Ectodermal cell (in vitro differentiated cells): Measurements from ENCODE around the gene PPP3CA.

Experiments used
- H3K27ac ChIP-seq: 2 replicates; pipeline ENCODE4 v1.7.0; 2013; ENCODE audit warnings: mild to moderate bottlenecking, low read depth, low read length; ENCODE audit not compliant: insufficient read depth, poor library complexity, severe bottlenecking
- H3K27me3 ChIP-seq: 2 replicates; pipeline ENCODE4 v1.7.0; 2013; ENCODE audit warnings: mild to moderate bottlenecking, low read length; ENCODE audit not compliant: insufficient read depth, control insufficient read depth, poor library complexity, severe bottlenecking
- H3K36me3 ChIP-seq: one replicate; pipeline ENCODE4 v1.7.0; 2013; ENCODE audit warnings: low read length; ENCODE audit not compliant: control insufficient read depth, insufficient read depth
- H3K4me1 ChIP-seq: one replicate; pipeline ENCODE4 v1.7.0; 2013; ENCODE audit warnings: low read length; ENCODE audit not compliant: control insufficient read depth, insufficient read depth
- H3K4me3 ChIP-seq: 2 replicates; pipeline ENCODE4 v1.7.0; 2013; ENCODE audit warnings: low read depth, low read length, control low read depth; ENCODE audit not compliant: insufficient read depth
- H3K9me3 ChIP-seq: 2 replicates; pipeline ENCODE4 v1.7.0; 2013; ENCODE audit warnings: mild to moderate bottlenecking, low read length, moderate library complexity; ENCODE audit not compliant: control insufficient read depth
- WGBS, 2 experiments: methylation state at CpG; one replicate each; pipeline ENCODE4 v1.1.7; 2013; ENCODE audit warnings: missing lambda C conversion rate in 2 of 2; 5-methylcytosine and 5-hydroxymethylcytosine counted together

Gene PPP3CA

DNA sequence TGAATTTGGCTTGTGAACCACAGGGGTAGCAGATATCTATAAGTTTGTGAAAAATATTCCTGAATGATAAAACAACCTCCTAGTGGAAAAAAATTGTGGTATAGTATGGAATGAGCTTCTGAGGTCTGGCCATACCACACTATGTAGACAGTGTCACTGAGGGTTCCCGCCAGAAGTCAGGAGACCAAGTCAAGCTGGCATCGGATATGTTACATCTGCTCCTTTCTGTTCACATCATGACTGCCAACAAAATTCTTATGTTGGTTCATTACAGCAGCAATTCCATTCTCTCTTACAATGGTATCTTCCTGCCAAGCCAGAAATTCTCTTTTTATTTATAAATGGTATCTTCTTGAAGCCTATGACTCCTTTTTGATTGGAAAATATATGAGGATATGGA is 273.0 kb downstream of the PPP3CA start:
- Histone ChIP-seq H3K27me3 (no peaks in the 10 kb centered on the region), H3K9me3 (no peaks in the 10 kb centered on the region), H3K27ac (no peak overlapping the region), H3K4me3 (no peak overlapping the region), H3K4me1 (no peaks in the 10 kb centered on the region), H3K36me3 (no peaks in the 10 kb centered on the region)
- 90 to 96% methylated on average over 2 of the region's 2 CpGs for WGBS, 2 experiments

DNA sequence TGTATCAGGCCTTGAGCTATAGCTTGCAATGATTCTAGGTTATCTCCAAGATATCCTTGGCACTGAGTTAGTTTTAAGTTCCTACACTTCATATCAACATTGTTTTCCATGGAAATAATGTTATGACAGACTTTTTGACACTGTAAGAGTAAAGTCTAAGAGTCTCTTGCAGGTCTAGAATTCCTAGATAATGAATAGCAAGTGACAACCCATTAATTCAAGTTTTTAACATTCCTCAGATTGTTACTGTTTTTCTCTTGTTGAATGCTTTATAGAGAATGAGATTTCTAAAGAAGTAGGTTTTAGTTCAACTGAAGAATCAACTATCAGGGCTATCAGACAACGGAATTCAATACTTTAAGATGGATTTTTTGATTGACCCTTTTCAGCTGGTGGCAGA is 276.1 kb downstream of the PPP3CA start:
- no peaks in the 10 kb centered on the region for H3K9me3 ChIP-seq
- no peaks in the 10 kb centered on the region for H3K36me3 ChIP-seq
- peaks cover 9% of the 10 kb centered on the region for H3K4me1 ChIP-seq
- WGBS, 2 experiments = 94 to 100% methylated on average over 1 of the region's 1 CpG
- H3K27me3 ChIP-seq = no peaks in the 10 kb centered on the region
- no peak overlapping the region for H3K4me3 ChIP-seq
- no peak overlapping the region for H3K27ac ChIP-seq

DNA sequence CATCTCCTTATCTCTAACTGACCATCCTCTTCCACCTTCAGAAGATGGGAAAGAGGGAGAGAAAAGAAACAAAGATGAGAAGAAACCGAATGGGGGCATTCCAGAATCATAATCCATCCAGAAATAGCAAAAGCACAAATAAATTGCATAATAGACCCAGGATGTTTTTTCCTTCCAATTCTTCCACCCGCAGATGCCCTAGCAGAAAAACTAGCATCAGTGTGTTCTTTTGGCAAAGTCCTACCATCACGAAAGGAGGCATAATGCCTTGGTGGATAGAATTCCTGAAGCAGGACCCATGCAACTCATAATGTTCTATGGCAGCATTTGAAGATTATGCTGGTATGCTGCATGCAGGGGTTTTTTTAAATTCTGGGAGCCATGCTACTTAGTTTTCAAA is 279.2 kb downstream of the PPP3CA start:
- no peaks in the 10 kb centered on the region for H3K9me3 ChIP-seq
- no peaks in the 10 kb centered on the region for H3K27me3 ChIP-seq
- no peaks in the 10 kb centered on the region for H3K36me3 ChIP-seq
- H3K4me3 ChIP-seq = no peak overlapping the region
- whole genome bisulfite sequencing, 2 experiments = 96 to 97% methylated on average over 3 of the region's 3 CpGs
- peaks cover 9% of the 10 kb centered on the region for H3K4me1 ChIP-seq
- no peak overlapping the region for H3K27ac ChIP-seq

DNA sequence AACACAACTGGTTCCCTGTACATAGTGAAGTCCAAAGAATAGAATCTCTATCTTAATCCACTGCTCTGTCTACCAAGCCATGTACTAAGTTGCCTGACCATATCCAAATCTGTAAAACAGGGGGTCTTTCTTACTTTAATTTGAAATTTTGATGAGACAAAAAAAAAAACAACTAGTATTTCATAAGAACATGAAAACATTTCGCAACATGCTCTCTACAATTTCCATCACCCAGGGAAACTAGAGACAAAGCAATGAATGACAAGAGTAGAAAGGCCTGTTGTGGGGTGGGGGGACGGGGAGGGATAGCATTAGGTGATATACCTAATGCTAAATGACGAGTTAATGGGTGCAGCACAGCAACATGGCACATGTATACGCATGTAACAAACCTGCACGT is 279.9 kb downstream of the PPP3CA start:
- H3K4me3 ChIP-seq = no peak overlapping the region
- H3K27ac ChIP-seq = no peak overlapping the region
- H3K9me3 ChIP-seq = no peaks in the 10 kb centered on the region
- 91 to 100% methylated on average over 1 to 3 of the region's 5 CpGs for WGBS, 2 experiments
- H3K36me3 ChIP-seq = no peaks in the 10 kb centered on the region
- no peaks in the 10 kb centered on the region for H3K27me3 ChIP-seq
- H3K4me1 ChIP-seq = peaks cover 9% of the 10 kb centered on the region

DNA sequence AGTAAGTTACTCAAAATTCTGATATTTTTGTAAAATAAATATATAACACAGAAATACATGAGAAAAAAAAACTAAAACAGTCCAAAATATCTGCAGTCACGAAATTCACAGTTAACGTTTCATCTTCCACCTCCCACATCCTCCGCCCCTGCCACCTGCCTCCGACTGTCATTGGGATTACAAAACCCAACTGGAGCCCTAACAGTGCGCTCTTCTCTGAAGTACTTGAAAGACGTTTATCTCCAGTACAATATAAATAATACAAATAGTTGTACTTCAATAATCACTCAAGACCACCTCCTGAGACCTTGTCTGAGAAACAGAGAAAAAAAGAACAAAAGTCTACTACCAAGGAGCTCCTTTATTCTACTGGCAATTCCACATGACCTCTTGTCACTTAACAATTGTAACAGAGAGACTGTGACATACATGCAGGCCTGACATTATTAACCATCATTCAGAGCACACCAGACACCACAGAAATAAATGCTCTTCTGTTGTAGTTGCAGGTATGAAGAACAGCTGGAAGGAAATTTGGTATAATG is 280.6 kb downstream of the PPP3CA start:
- Histone ChIP-seq H3K4me1 (peaks cover 9% of the 10 kb centered on the region), H3K27me3 (no peaks in the 10 kb centered on the region), H3K9me3 (no peaks in the 10 kb centered on the region), H3K4me3 (no peak overlapping the region), H3K27ac (no peak overlapping the region), H3K36me3 (no peaks in the 10 kb centered on the region)
- 65 to 80% methylated on average over 4 to 6 of the region's 6 CpGs for WGBS, 2 experiments

DNA sequence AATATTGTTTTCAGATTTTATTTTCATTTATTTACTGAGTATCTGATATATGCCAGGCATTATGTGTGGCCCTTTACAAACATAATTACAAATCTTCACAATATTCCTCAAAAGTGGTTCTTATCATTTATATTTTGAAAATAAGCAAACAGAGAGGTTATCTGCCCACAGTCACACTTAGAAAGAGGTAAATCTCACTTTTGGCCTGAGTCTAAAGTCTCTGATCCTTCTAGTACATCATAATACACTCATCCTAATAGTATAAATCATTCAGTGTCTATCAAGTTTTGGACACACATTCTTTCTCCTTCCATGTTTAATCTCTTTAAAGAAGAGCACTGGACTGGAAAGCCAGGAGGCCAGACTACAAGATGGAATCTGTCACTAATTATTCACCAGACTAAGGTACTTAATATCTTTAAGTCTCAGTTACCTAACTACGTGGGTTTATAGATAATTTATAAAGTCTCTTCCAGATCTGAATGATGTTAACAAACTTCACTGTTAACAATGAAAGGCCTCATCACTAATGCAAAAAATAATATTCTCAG is 281.3 kb downstream of the PPP3CA start:
- H3K9me3 ChIP-seq = no peaks in the 10 kb centered on the region
- H3K36me3 ChIP-seq = no peaks in the 10 kb centered on the region
- no peaks in the 10 kb centered on the region for H3K27me3 ChIP-seq
- no peak overlapping the region for H3K4me3 ChIP-seq
- peaks cover 9% of the 10 kb centered on the region for H3K4me1 ChIP-seq
- no CpG with 5 or more reads among the region's 1 CpG for WGBS, 2 experiments
- no peak overlapping the region for H3K27ac ChIP-seq

DNA sequence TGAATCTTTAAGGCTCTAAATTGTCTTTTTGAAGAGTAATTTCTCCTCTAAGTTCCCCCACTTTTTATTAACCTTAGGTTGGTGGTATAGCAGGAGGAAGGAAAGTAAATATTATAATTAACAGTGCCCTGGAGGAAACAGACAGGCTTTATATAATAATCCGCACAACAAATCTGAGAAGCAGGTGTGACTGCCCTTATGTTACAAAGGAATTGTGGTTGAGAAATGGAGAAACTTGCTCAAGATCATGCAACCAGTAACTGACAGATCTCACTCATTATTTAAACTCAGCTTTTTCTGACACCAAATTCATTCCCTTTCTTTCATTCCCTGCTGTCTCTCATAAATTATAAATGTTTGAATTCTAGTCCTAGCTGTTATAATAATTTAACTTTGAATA is 282.0 kb downstream of the PPP3CA start:
- H3K4me3 ChIP-seq = no peak overlapping the region
- no peaks in the 10 kb centered on the region for H3K27me3 ChIP-seq
- no peak overlapping the region for H3K27ac ChIP-seq
- peaks cover 9% of the 10 kb centered on the region for H3K4me1 ChIP-seq
- H3K36me3 ChIP-seq = no peaks in the 10 kb centered on the region
- no peaks in the 10 kb centered on the region for H3K9me3 ChIP-seq
- WGBS, 2 experiments = 83 to 100% methylated on average over 1 of the region's 1 CpG

DNA sequence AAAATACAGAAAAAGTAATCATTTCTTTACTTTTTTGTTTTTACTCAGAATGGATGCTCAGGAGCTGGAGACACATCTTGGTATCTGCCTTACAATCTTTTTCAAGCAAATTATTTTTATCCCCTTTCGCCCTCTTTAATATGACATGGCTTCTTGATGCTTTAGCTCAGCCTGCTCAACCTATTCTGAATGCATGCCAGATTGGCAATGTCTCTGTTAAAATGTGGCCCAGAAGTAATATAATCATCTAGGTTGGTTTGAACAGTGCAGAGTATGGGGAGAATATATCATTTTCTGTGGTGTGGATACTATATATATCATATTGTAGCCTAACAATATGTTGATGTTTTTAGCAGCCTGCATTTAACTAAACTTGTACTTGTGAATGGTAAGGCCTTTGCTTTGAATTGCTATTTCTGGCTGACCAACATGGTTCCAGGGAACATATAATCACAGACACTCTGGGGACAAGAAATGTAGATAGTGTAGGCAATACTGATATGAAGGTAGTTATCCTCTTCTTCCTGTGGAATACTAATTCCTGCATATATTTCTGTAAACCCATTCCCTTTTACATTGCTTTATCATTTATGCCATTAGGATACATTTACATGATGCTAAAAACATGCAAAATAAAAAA is 282.7 kb downstream of the PPP3CA start:
- Histone ChIP-seq H3K4me1 (peaks cover 9% of the 10 kb centered on the region), H3K36me3 (no peaks in the 10 kb centered on the region), H3K27me3 (no peaks in the 10 kb centered on the region), H3K9me3 (no peaks in the 10 kb centered on the region), H3K4me3 (no peak overlapping the region), H3K27ac (no peak overlapping the region)
- 91 to 100% methylated on average over 1 of the region's 1 CpG for WGBS, 2 experiments

DNA sequence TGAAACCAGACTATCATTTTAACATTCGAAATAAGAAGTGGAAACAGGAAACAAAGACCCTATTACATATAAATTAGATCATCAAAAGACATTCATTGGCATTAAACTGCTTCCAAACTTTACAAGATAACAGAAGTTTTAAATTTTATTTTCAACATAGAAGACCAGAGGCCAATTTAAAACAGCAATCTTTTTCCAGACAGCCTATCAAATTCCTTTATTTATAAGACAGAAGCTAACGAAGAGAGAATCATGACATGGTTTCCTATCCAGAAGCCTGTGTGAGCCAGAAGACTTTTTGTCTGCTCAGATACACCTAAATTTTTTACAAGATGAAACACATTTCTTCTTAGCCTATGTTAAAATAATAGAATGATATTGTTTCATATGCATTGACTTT is 291.9 kb downstream of the PPP3CA start:
- WGBS, 2 experiments = 94 to 98% methylated on average over 2 of the region's 2 CpGs
- Histone ChIP-seq H3K4me1 (peaks cover 16% of the 10 kb centered on the region), H3K9me3 (no peaks in the 10 kb centered on the region), H3K4me3 (no peak overlapping the region), H3K27me3 (no peaks in the 10 kb centered on the region), H3K36me3 (no peaks in the 10 kb centered on the region), H3K27ac (no peak overlapping the region)

DNA sequence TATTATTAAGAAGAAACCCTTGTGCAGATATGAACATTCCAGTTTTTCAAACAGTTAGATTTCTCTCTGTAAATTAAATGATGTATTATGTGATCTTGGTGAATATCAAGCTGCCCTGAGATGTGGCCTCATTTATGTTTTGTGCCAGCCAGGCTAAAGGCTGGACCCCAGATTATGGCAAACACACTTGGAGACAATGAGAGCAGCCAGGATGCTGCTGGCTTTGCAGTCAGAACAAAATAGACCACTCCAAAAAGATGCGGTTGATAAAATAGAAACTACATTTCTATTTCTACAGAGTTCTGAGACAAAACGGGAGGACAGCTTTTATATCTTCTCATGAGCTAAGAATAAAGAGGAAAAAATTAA is 296.5 kb downstream of the PPP3CA start:
- Histone ChIP-seq H3K4me1 (peaks cover 29% of the 10 kb centered on the region), H3K9me3 (no peaks in the 10 kb centered on the region), H3K27me3 (no peaks in the 10 kb centered on the region), H3K4me3 (no peak overlapping the region), H3K27ac (no peak overlapping the region), H3K36me3 (no peaks in the 10 kb centered on the region)
- 100% methylated on average over 1 to 2 of the region's 2 CpGs for WGBS, 2 experiments
